Pancreas (tissue), 10 donors: ENCODE data around the gene SNCG. TPM values are rescaled to one million over a fixed set of nuclear protein-coding genes. Genes with fewer than 3 reads are reported as not detected.
A peak's percentile ranks its signal among the peaks of the same experiment; 100 is the strongest.

ENCODE experiments used
- ATAC-seq, 4 donors: fragments of 200-7000 bp; cut with Tn5 transposase; one replicate each; pipeline versions ENCODE4 v1.8.0 to v1.9.1; 2020; ENCODE audit warnings: mild to moderate bottlenecking in 4 of 4, moderate library complexity in 4 of 4
- DNase-seq, 6 donors: peaks; one replicate each; pipeline ENCODE4 v3.0.0-alpha.2; 2020
- FAIRE-seq: peaks from 2 replicates; lab custom pipeline; 2012; peaks lifted over from hg19 to GRCh38; lab: Jason Lieb, UNC
- H3K27ac ChIP-seq, 4 donors: fragments of 200-600 bp; sonication (generic); 1 replicate in 3 of 4; 2 replicates in 1 of 4; pipeline versions ENCODE4 v1.5.0 to v1.8.0; 2020
- H3K27me3 ChIP-seq, 4 donors: fragments of 200-600 bp; one replicate each; pipeline ENCODE4 v1.8.0; 2021
- H3K36me3 ChIP-seq, 3 donors: fragments of 200-600 bp; sonication (generic) in 1 of 3; one replicate each; pipeline versions ENCODE4 v1.5.0 to v1.8.0; 2020 to 2021
- H3K4me1 ChIP-seq, 3 donors: fragments of 200-600 bp; one replicate each; pipeline ENCODE4 v1.8.0; 2021
- H3K4me3 ChIP-seq, 4 donors: fragments of 200-600 bp; sonication (generic) in 2 of 4; one replicate each; pipeline versions ENCODE4 v1.5.0 to v1.8.0; 2020 to 2021
- H3K9me3 ChIP-seq, 4 donors: fragments of 200-600 bp; one replicate each; pipeline ENCODE4 v1.8.0; 2021
- WGBS, 2 donors: extraction: QIAGEN DNeasy Blood & Tissue Kit; methylation state at CpG; one replicate each; pipeline ENCODE4 v1.1.7; 2013; 5-methylcytosine and 5-hydroxymethylcytosine counted together
- intact Hi-C, 3 donors: fragments of 100-400 bp; cut with DNase I; formaldehyde crosslinking; loops; one replicate each; pipeline versions ENCODE4 v1.11.1 to v1.14.2; 2022
- polyA plus RNA-seq, 2 donors: library from polyadenylated mRNA; stranded (reverse); fragments of 200-250 nt; gene quantifications; one replicate each; pipeline ENCODE4 v1.2.3, GENCODE V29; 2013
- total RNA-seq, 6 donors: library from RNA; stranded (reverse); fragmentation: NEBNext Ultra II Directional in 4 of 6; extraction: Animal tissue kit (Norgen Biotek cat#: 25700) in 4 of 6; gene quantifications; one replicate each; pipeline versions ENCODE4 v1.2.1 to v1.2.4, GENCODE V29; 2021 to 2023
- TF ChIP-seq, protein P1 (sequence below), 4 donors: fragments of 200-600 bp; sonication (generic) in 3 of 4; IDR thresholded peaks; one replicate each; pipeline versions ENCODE4 v1.5.0 to v1.8.0; 2021; ENCODE audit warnings: antibody characterized with exemption in 4 of 4
- donor health status: healthy with polysubstance abuse.
- donor health status: DM: no; HTN: no; CAD: no; lungs with moderate emphysema.
- donor health status: DM: no; HTN: no; CAD: no.
- donor health status: control.
- donor health status: control.
- donor health status: Bipolar disorder and iron deficiency.
- donor health status: DM: yes; HTN: yes; CAD: no.
- donor health status: DM: no; HTN: no; CAD: no.
- donor health status: DM: no; HTN: no; CAD: no.
- donor health status: DM: yes; HTN: yes; CAD: no.

Gene SNCG
- total and polyA plus RNA-seq, 8 donors: 1.2 to 20.3 (median 2.2) TPM

DNA sequence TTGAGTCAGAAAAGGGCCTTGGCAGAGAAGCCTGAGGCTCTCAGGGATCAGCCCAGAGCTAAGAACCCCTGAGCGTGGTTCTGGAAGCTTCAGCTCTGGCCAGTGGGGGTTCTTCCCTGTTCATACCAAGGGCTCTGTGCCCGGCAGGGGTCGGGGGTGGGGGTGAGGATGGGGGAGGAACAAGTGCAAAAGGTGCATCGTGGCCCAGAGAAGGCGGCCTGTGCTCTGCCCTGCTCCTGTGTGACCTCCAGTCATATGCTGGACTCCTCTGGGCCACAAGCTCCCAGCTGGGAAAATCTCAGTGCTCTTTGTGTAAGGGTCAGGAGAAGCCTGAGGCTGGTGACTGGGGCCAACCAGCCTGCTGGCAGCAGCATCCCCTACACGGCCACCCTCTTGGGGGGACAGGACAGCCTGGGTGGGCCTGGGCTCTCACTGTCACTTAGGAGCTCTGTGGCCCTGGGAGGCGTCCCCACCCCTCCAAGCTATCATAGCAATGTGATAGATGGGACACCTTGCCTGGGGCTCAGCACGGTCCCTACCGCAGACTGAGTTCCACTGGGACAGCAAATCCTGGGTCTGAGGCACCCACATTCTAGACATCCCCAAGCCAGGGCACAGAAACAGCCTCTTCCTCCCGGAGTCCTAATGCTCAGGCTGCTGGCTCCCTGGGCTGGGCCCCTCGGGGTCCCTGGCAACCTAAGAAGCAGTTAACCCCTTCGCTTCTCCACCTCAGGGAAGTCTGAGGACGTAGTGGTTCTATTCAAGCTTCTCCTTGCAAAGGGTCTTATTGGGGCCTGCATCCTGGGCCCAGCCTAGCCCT is 3.5 kb upstream of the SNCG start:
- FAIRE-seq (no peak), DNase-seq (peak in 2 of 6 donors; percentile 37 to 46), ATAC-seq (no peak)
- no peaks in the 10 kb centered on the region for H3K4me1 ChIP-seq
- H3K4me3 ChIP-seq: no peak overlapping the region
- H3K9me3 ChIP-seq: no peaks in the 10 kb centered on the region
- peak overlapping the region in 1 of 4 donors; percentile 37 for H3K27ac ChIP-seq
- no peaks in the 10 kb centered on the region for H3K36me3 ChIP-seq
- WGBS, 2 donors: 74 to 79% methylated on average over 13 of the region's 13 CpGs
- no peaks in the 10 kb centered on the region for H3K27me3 ChIP-seq
- intact Hi-C loops: no loop called here
- TF ChIP-seq, protein P1, sequence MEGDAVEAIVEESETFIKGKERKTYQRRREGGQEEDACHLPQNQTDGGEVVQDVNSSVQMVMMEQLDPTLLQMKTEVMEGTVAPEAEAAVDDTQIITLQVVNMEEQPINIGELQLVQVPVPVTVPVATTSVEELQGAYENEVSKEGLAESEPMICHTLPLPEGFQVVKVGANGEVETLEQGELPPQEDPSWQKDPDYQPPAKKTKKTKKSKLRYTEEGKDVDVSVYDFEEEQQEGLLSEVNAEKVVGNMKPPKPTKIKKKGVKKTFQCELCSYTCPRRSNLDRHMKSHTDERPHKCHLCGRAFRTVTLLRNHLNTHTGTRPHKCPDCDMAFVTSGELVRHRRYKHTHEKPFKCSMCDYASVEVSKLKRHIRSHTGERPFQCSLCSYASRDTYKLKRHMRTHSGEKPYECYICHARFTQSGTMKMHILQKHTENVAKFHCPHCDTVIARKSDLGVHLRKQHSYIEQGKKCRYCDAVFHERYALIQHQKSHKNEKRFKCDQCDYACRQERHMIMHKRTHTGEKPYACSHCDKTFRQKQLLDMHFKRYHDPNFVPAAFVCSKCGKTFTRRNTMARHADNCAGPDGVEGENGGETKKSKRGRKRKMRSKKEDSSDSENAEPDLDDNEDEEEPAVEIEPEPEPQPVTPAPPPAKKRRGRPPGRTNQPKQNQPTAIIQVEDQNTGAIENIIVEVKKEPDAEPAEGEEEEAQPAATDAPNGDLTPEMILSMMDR (IDR thresholded peaks at IDR 0.05): no peak

DNA sequence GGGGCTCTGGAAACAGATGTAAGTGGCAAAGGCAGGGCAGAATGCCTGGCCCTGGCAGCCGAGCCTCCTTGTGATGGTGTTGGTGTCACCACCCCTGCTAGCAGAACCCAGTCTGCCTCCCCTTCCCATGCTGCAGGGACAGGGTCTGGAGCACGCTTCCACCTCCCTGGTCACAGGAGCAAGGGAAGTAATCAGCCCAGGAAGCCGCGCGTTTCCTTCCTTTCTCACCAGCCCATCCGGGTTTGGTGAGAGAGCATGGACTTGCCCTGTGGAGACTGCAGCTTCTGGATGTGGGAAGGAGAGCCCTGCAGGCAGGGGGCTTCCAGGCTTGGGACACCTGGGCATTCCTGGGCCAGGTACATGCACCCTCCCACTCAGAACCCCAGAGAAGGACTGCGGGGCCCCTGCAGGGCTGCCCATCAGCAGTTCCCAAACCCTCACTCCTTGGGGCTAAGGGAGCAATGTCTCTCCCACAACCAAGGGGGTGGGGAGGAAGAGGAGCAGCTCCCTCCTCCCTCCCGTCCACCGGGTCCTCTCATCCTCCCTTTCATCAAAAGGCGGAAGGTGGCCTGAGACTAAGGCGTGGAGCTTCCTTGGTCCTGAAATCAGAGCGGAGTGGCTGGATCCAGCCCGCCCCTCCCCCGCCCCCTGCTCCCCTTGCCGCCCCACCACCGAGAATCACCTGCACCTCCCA is 2.8 kb upstream of the SNCG start:
- no peak for ATAC-seq
- H3K9me3 ChIP-seq: no peaks in the 10 kb centered on the region
- H3K4me1 ChIP-seq: no peaks in the 10 kb centered on the region
- intact Hi-C loops: no loop called here
- no peaks in the 10 kb centered on the region for H3K36me3 ChIP-seq
- H3K4me3 ChIP-seq: no peak overlapping the region
- H3K27me3 ChIP-seq: no peaks in the 10 kb centered on the region
- DNase-seq: peak in 1 of 6 donors; percentile 63
- peak overlapping the region in 1 of 4 donors; percentile 37 for H3K27ac ChIP-seq
- no peak for FAIRE-seq
- WGBS, 2 donors: 78 to 79% methylated on average over 14 to 16 of the region's 16 CpGs
- TF ChIP-seq, protein P1 (IDR thresholded peaks at IDR 0.05): no peak

DNA sequence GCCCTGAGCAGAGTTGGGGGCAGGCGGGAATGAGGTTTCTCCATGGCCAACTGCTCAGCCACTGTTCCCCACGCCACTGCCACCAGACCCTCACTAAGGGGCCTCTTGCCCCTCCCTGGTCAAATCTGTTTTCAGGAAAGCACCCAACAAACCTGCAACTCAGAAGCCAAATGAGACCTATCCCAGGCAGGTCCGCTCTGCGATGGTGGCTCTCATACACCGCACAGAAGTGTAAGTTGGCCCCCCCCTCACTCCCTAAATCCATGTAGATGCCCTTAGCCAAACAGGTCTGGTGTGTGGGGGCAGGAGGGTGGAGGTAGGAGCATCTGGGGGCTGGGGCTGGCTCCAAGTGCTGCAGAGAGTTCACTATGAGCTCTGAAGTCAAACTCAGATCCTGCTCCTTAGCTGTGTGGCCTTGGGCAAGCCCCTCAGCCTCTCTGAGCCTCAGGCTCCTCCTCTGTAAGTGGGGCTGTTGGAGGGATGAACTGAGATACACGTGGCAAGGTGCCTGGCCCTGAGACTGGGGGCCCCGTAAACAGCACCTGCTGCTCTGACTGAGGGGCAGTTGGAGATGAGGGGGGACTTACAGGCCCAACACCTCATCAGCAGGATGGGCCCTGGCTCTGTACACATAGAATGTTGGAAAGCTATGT is 2.1 kb upstream of the SNCG start:
- H3K27me3 ChIP-seq: no peaks in the 10 kb centered on the region
- WGBS, 2 donors: 73 to 74% methylated on average over 7 of the region's 7 CpGs
- H3K9me3 ChIP-seq: no peaks in the 10 kb centered on the region
- no peak overlapping the region for H3K27ac ChIP-seq
- H3K4me3 ChIP-seq: no peak overlapping the region
- FAIRE-seq (no peak), ATAC-seq (no peak), DNase-seq (peak in 1 of 6 donors; percentile 16)
- intact Hi-C loops: no loop called here
- TF ChIP-seq, protein P1 (IDR thresholded peaks at IDR 0.05): no peak
- H3K36me3 ChIP-seq: no peaks in the 10 kb centered on the region
- H3K4me1 ChIP-seq: no peaks in the 10 kb centered on the region

DNA sequence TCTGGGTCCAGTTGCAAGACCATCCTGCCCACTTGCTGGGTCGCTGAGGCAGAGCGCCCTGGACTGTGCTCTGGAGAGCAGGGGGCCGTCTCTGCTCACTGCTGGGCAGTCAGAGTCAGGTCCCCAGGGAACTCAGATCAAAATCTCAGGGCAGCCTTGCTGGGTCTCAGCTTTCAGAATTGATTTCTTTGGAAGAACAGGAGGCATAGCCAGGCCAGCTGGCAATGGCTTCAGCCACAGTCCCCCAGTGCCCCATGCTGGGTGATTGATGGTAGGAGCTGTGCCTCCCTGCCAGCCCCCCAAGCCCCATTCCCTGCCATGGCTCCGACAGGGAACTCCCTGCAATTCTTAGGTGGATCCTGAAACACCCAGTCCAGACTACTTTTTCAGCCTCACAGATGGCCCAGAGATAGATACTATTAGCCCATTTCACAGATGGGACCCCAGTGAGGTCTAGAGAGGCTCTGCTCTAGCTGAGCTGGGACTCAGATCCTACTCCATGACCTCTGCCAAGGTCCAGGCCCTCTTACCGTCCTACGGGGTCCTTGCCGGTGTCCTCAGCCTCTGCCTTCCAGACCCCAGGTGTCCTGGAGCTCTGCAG is 1.5 kb upstream of the SNCG start:
- H3K36me3 ChIP-seq: no peaks in the 10 kb centered on the region
- TF ChIP-seq, protein P1 (IDR thresholded peaks at IDR 0.05): no peak
- FAIRE-seq (no peak), DNase-seq (peak in 1 of 6 donors; percentile 32), ATAC-seq (no peak)
- no peak overlapping the region for H3K27ac ChIP-seq
- H3K4me1 ChIP-seq: no peaks in the 10 kb centered on the region
- H3K4me3 ChIP-seq: no peak overlapping the region
- no peaks in the 10 kb centered on the region for H3K27me3 ChIP-seq
- 74 to 93% methylated on average over 7 of the region's 7 CpGs for WGBS, 2 donors
- intact Hi-C loops: no loop called here
- H3K9me3 ChIP-seq: no peaks in the 10 kb centered on the region
